LNCaP clone FGC (cell line): ENCODE measurements around the gene POLR3GL.
A peak's percentile ranks its signal among the peaks of the same experiment; 100 is the strongest.

Experiments used
- DNase-seq: peaks from one replicate; pipeline ENCODE4 v3.0.0-alpha.2; 2011; ENCODE audit warnings: low read depth
- H3K4me3 ChIP-seq: 2 replicates; pipeline ENCODE4 v1.5.1; 2011; ENCODE audit warnings: mild to moderate bottlenecking, low read depth, low read length, control low read depth
- CTCF ChIP-seq: IDR thresholded peaks from 2 replicates; pipeline ENCODE4 v1.5.1; 2012; ENCODE audit warnings: mild to moderate bottlenecking; ENCODE audit not compliant: control insufficient read depth, insufficient read depth; ENCODE audit errors: extremely low read depth

The POLR3GL gene

GRCh38 chr1:145988773-145989172 lies 24.3 kb downstream of the POLR3GL start:
- no peak overlapping the region for H3K4me3 ChIP-seq
- no peak for TF ChIP-seq CTCF
- no peak for DNase-seq

- no peak overlapping the region for H3K4me3 ChIP-seq
- DNase-seq, result no peak
- TF ChIP-seq CTCF, result no peak
Observed at GRCh38 chr1:145990249-145990855, 25.9 kb downstream of the POLR3GL start.

- TF ChIP-seq CTCF, result no peak
- DNase-seq, result no peak
- H3K4me3 ChIP-seq, result peak overlapping the region; percentile 86
Observed at GRCh38 chr1:145991735-145992412, 27.4 kb downstream of the POLR3GL start.

- H3K4me3 ChIP-seq, result peak overlapping the region; percentile 86
- no peak for DNase-seq
- TF ChIP-seq CTCF, result no peak
Observed at GRCh38 chr1:145992502-145992936, 28.0 kb downstream of the POLR3GL start.

- DNase-seq, result no peak
- TF ChIP-seq CTCF, result no peak
- peak overlapping the region; percentile 86 for H3K4me3 ChIP-seq
Observed at GRCh38 chr1:145992958-145993617, 28.6 kb downstream of the POLR3GL start.

GRCh38 chr1:145993618-145994390 lies 29.3 kb downstream of the POLR3GL start:
- DNase-seq, result no peak
- H3K4me3 ChIP-seq, result peak overlapping the region; percentile 86
- TF ChIP-seq CTCF, result no peak
